ENCODE data around the gene HSPB9.

DNA sequence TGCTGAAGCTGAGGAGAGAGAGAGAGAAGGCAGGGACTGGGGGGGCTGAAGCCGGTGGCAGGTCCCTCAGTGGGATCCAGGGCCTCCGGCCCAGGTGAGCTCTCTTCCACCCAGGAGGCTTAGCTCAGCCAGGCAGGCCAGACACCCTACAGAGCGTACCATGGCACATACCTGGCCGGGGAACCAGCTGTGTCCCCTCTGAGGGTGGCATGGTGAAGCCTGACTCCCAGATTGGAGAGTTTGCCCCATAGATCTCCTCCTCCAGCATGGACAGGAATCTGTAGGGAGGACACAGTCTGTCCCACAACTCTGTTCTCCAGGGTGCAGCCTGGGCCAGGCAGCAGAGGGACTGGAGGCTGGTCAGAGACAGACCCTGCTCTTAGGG, 4.5 kb upstream of the HSPB9 start:
- TF ChIP-seq, protein P1, sequence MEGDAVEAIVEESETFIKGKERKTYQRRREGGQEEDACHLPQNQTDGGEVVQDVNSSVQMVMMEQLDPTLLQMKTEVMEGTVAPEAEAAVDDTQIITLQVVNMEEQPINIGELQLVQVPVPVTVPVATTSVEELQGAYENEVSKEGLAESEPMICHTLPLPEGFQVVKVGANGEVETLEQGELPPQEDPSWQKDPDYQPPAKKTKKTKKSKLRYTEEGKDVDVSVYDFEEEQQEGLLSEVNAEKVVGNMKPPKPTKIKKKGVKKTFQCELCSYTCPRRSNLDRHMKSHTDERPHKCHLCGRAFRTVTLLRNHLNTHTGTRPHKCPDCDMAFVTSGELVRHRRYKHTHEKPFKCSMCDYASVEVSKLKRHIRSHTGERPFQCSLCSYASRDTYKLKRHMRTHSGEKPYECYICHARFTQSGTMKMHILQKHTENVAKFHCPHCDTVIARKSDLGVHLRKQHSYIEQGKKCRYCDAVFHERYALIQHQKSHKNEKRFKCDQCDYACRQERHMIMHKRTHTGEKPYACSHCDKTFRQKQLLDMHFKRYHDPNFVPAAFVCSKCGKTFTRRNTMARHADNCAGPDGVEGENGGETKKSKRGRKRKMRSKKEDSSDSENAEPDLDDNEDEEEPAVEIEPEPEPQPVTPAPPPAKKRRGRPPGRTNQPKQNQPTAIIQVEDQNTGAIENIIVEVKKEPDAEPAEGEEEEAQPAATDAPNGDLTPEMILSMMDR (IDR thresholded peaks at IDR 0.05), result no peak
- no peak for TF ChIP-seq POLR2AphosphoS5 (IDR thresholded peaks at IDR 0.05)

All from prostate gland (tissue), 2 donors.